DND-41 (cell line): ENCODE measurements around the gene STAB2.

Experiments
- ATAC-seq: fragments of 200-7000 bp; cut with Tn5 transposase; 3 replicates; pipeline ENCODE4 v1.9.1; 2021; ENCODE audit warnings: low read depth; ENCODE audit not compliant: insufficient read depth
- DNase-seq: peaks from one replicate; pipeline ENCODE4 v3.0.0-alpha.2; 2020
- H2AFZ ChIP-seq: 2 replicates; pipeline ENCODE4 v1.6.0; 2012; ENCODE audit warnings: low read depth, low read length
- H3K27ac ChIP-seq: 2 replicates; pipeline ENCODE4 v1.5.1; 2012; ENCODE audit warnings: low read length, inconsistent platforms
- H3K27me3 ChIP-seq: fragments of 200-600 bp; sonication (generic); 2 replicates; pipeline ENCODE4 v1.6.0; 2012; ENCODE audit warnings: low read length, mild to moderate bottlenecking, inconsistent platforms; ENCODE audit not compliant: insufficient read depth, poor library complexity
- H3K36me3 ChIP-seq: 2 replicates; pipeline ENCODE4 v1.5.1; 2012; ENCODE audit warnings: low read length, inconsistent platforms; ENCODE audit not compliant: insufficient read depth
- H3K4me1 ChIP-seq: 2 replicates; pipeline ENCODE4 v1.5.1; 2012; ENCODE audit warnings: mild to moderate bottlenecking, low read length; ENCODE audit not compliant: insufficient read depth
- H3K4me2 ChIP-seq: 2 replicates; pipeline ENCODE4 v1.6.0; 2012; ENCODE audit warnings: mild to moderate bottlenecking, moderate library complexity, low read length, inconsistent platforms; ENCODE audit not compliant: insufficient read depth
- H3K4me3 ChIP-seq, 2 experiments: fragments of 200-600 bp in 1 of 2; shearing (Covaris generic) in 1 of 2; 2 replicates each; pipeline ENCODE4 v1.5.1; 2012 to 2016; ENCODE audit warnings: inconsistent platforms in 2 of 2, low read length in 2 of 2, mild to moderate bottlenecking in 2 of 2, low read depth in 1 of 2, moderate library complexity in 1 of 2
- H3K79me2 ChIP-seq: 2 replicates; pipeline ENCODE4 v1.6.0; 2012; ENCODE audit warnings: low read length, inconsistent platforms; ENCODE audit not compliant: insufficient read depth
- H3K9ac ChIP-seq: 2 replicates; pipeline ENCODE4 v1.6.0; 2012; ENCODE audit warnings: low read depth, mild to moderate bottlenecking, inconsistent platforms, low read length, moderate library complexity
- H3K9me3 ChIP-seq: 2 replicates; pipeline ENCODE4 v1.5.1; 2012; ENCODE audit warnings: low read length, moderate library complexity, mild to moderate bottlenecking, inconsistent platforms; ENCODE audit not compliant: insufficient read depth, severe bottlenecking
- H4K20me1 ChIP-seq: 2 replicates; pipeline ENCODE4 v1.6.0; 2012; ENCODE audit warnings: low read length; ENCODE audit not compliant: insufficient read depth
- EZH2 ChIP-seq: IDR thresholded peaks from 3 replicates; pipeline ENCODE4 v1.6.1; 2012; ENCODE audit warnings: borderline replicate concordance, low read depth, mild to moderate bottlenecking, moderate library complexity, low read length, inconsistent platforms; ENCODE audit not compliant: severe bottlenecking
- TF ChIP-seq, protein P1 (sequence below): IDR thresholded peaks from 2 replicates; pipeline ENCODE4 v1.5.1; 2012; ENCODE audit warnings: borderline replicate concordance, low read length, moderate library complexity, mild to moderate bottlenecking; ENCODE audit not compliant: poor library complexity, severe bottlenecking; ENCODE audit errors: extremely low read depth

The STAB2 gene

GRCh38 chr12:103707446-103707845 is 120.4 kb downstream of the STAB2 start:
- no peak for DNase-seq

DNA sequence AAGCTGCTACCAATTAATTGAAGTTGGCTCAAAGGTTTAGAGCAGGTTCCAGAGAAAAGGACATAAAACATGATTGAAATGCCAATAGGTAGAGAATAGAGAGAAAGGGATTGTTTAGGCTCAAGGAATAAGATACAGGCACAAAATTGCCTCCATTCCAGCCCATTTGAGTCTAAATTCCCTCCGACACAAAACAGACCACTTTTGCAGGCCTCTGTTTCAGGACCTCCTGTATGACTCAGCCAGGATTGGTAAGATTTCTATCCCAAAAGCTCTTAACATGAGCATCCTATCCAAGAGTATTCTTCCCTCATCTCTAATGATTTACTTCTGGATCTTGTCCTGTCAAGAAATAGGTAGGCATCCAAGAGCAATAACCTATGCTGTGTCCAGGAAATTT is 123.5 kb downstream of the STAB2 start:
- Histone ChIP-seq H3K4me1 (no peaks in the 10 kb centered on the region), H3K9me3 (no peaks in the 10 kb centered on the region), H2AFZ (no peak overlapping the region), H3K4me2 (no peak overlapping the region), H3K9ac (no peak overlapping the region), H3K36me3 (no peaks in the 10 kb centered on the region), H3K27ac (no peak overlapping the region), H3K4me3 (no peak overlapping the region), H3K27me3 (peaks cover 4% of the 10 kb centered on the region), H4K20me1 (no peaks in the 10 kb centered on the region), H3K79me2 (no peaks in the 10 kb centered on the region)
- no peak for TF ChIP-seq EZH2
- TF ChIP-seq, protein P1, sequence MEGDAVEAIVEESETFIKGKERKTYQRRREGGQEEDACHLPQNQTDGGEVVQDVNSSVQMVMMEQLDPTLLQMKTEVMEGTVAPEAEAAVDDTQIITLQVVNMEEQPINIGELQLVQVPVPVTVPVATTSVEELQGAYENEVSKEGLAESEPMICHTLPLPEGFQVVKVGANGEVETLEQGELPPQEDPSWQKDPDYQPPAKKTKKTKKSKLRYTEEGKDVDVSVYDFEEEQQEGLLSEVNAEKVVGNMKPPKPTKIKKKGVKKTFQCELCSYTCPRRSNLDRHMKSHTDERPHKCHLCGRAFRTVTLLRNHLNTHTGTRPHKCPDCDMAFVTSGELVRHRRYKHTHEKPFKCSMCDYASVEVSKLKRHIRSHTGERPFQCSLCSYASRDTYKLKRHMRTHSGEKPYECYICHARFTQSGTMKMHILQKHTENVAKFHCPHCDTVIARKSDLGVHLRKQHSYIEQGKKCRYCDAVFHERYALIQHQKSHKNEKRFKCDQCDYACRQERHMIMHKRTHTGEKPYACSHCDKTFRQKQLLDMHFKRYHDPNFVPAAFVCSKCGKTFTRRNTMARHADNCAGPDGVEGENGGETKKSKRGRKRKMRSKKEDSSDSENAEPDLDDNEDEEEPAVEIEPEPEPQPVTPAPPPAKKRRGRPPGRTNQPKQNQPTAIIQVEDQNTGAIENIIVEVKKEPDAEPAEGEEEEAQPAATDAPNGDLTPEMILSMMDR, result no peak
- DNase-seq (no peak), ATAC-seq (no peak)

More at GRCh38 chr12:103707446-103707845, 120.4 kb downstream of the STAB2 start:
- H4K20me1 ChIP-seq, result no peaks in the 10 kb centered on the region
- H2AFZ ChIP-seq, result no peak overlapping the region
- no peaks in the 10 kb centered on the region for H3K36me3 ChIP-seq
- ATAC-seq, result no peak
- no peaks in the 10 kb centered on the region for H3K9me3 ChIP-seq
- no peak overlapping the region for H3K4me2 ChIP-seq
- TF ChIP-seq, protein P1, result no peak
- TF ChIP-seq EZH2, result no peak
- H3K9ac ChIP-seq, result no peak overlapping the region
- H3K27ac ChIP-seq, result no peak overlapping the region
- peaks cover 4% of the 10 kb centered on the region for H3K27me3 ChIP-seq
- H3K79me2 ChIP-seq, result no peaks in the 10 kb centered on the region
- no peaks in the 10 kb centered on the region for H3K4me1 ChIP-seq
- H3K4me3 ChIP-seq, result no peak overlapping the region

- Histone ChIP-seq H3K9me3 (no peaks in the 10 kb centered on the region), H3K4me3 (no peak overlapping the region), H3K4me1 (no peaks in the 10 kb centered on the region), H3K27me3 (peaks cover 4% of the 10 kb centered on the region), H3K27ac (no peak overlapping the region), H3K79me2 (no peaks in the 10 kb centered on the region), H3K36me3 (no peaks in the 10 kb centered on the region), H3K9ac (no peak overlapping the region), H4K20me1 (no peaks in the 10 kb centered on the region), H3K4me2 (no peak overlapping the region), H2AFZ (no peak overlapping the region)
- ATAC-seq (no peak), DNase-seq (no peak)
- TF ChIP-seq EZH2, result no peak
- TF ChIP-seq, protein P1, result no peak
Observed at GRCh38 chr12:103712216-103712615, 125.1 kb downstream of the STAB2 start.

DNA sequence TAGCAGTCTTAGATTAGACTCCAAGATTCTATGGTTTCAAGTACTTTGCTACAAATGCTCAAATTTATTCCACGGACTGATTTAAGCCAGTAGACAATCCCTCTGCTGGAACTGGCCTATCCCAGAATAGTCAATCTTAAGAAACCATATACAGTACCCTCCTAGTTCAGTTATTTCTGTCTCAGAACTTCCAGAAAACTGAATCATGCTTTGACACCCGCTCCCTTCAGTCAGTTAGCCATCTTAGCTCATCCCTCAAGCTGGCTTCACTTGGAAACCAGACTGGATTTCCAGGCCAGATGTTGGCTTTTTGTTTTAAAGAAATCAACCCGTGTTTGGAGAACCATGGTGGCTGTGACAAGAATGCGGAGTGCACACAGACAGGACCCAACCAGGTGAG is 128.4 kb downstream of the STAB2 start:
- Histone ChIP-seq H4K20me1 (no peaks in the 10 kb centered on the region), H2AFZ (no peak overlapping the region), H3K36me3 (no peaks in the 10 kb centered on the region), H3K27ac (no peak overlapping the region), H3K9ac (no peak overlapping the region), H3K4me3 (no peak overlapping the region), H3K27me3 (no peaks in the 10 kb centered on the region), H3K4me1 (no peaks in the 10 kb centered on the region), H3K79me2 (no peaks in the 10 kb centered on the region), H3K4me2 (no peak overlapping the region), H3K9me3 (no peaks in the 10 kb centered on the region)
- no peak for TF ChIP-seq EZH2
- TF ChIP-seq, protein P1, result no peak
- ATAC-seq (no peak), DNase-seq (no peak)
